Fibroblast of lung (primary cell): ENCODE results near the gene HNRNPA0. TPM values are rescaled to one million over a fixed set of nuclear protein-coding genes. Genes with fewer than 3 reads are reported as not detected.
A peak's percentile ranks its signal among the peaks of the same experiment; 100 is the strongest.

Source experiments
- DNase-seq, 2 donors: peaks; one replicate each; pipeline versions ENCODE4 v3.0.0 to v3.0.0-alpha.2; 2010; ENCODE audit warnings: low read depth in 2 of 2
- H2AFZ ChIP-seq: 2 replicates; pipeline ENCODE4 v1.5.1; 2012; ENCODE audit warnings: low read length, control low read depth, inconsistent platforms
- H3K27ac ChIP-seq: 2 replicates; pipeline ENCODE4 v1.5.1; 2011; ENCODE audit warnings: low read length, control low read depth; ENCODE audit not compliant: insufficient read depth
- H3K27me3 ChIP-seq: 2 replicates; pipeline ENCODE4 v1.5.1; 2011; ENCODE audit warnings: mild to moderate bottlenecking, low read length; ENCODE audit not compliant: control insufficient read depth, insufficient read depth
- H3K36me3 ChIP-seq: 2 replicates; pipeline ENCODE4 v1.5.1; 2011; ENCODE audit warnings: low read length; ENCODE audit not compliant: control insufficient read depth, insufficient read depth
- H3K4me1 ChIP-seq: 2 replicates; pipeline ENCODE4 v1.5.1; 2011; ENCODE audit warnings: low read length; ENCODE audit not compliant: control insufficient read depth, insufficient read depth; ENCODE audit errors: extremely low read depth
- H3K4me2 ChIP-seq: 2 replicates; pipeline ENCODE4 v1.5.1; 2011; ENCODE audit warnings: low read length, control low read depth; ENCODE audit not compliant: insufficient read depth; ENCODE audit errors: extremely low read depth
- H3K4me3 ChIP-seq, 4 experiments: fragments of 200-600 bp in 1 of 4; sonication (generic) in 1 of 4; replicated peaks in 1 of 4; 2 replicates each; pipeline ENCODE4 v1.5.1; 2011 to 2016; ENCODE audit warnings: low read length in 4 of 4, low read depth in 3 of 4, mild to moderate bottlenecking in 3 of 4, control low read depth in 2 of 4, inconsistent platforms in 1 of 4, mixed read lengths in 1 of 4; ENCODE audit not compliant: insufficient read depth in 1 of 4; ENCODE audit errors: control extremely low read depth in 1 of 4
- H3K79me2 ChIP-seq: 2 replicates; pipeline ENCODE4 v1.5.1; 2012; ENCODE audit warnings: mild to moderate bottlenecking, low read length, inconsistent platforms; ENCODE audit not compliant: control insufficient read depth, insufficient read depth
- H3K9ac ChIP-seq: 2 replicates; pipeline ENCODE4 v1.5.1; 2011; ENCODE audit warnings: mild to moderate bottlenecking, low read length, control low read depth; ENCODE audit not compliant: insufficient read depth
- H3K9me3 ChIP-seq: 2 replicates; pipeline ENCODE4 v1.5.1; 2012; ENCODE audit warnings: low read depth, low read length; ENCODE audit not compliant: control insufficient read depth, insufficient read depth
- H4K20me1 ChIP-seq: 2 replicates; pipeline ENCODE4 v1.5.1; 2011; ENCODE audit warnings: low read length; ENCODE audit not compliant: control insufficient read depth, insufficient read depth; ENCODE audit errors: extremely low read depth
- EZH2 ChIP-seq: IDR thresholded peaks from 2 replicates; pipeline ENCODE4 v1.5.1; 2012; ENCODE audit warnings: low read length, control low read depth, mild to moderate bottlenecking; ENCODE audit errors: missing control alignments
- polyA minus RNA-seq: library from RNA; depleted of rRNA, polyadenylated mRNA; stranded (reverse); fragments of >200 nt; gene quantifications from 2 replicates; pipeline ENCODE4 v1.2.3, GENCODE V29; 2011; ENCODE audit warnings: low replicate concordance
- polyA plus RNA-seq, 2 donors: library from polyadenylated mRNA; depleted of rRNA in 1 of 2; stranded (reverse) in 1 of 2; unstranded in 1 of 2; fragments of >200 nt; gene quantifications; 2 replicates each; pipeline ENCODE4 v1.2.1, GENCODE V29; 2011 to 2012; ENCODE audit warnings: missing spikeins in 1 of 2
- total RNA-seq: library from RNA; depleted of rRNA; stranded (reverse); fragments of >200 nt; gene quantifications from 2 replicates; pipeline ENCODE4 v1.2.1, GENCODE V29; 2014
- TF ChIP-seq, protein P1 (sequence below), 2 donors: IDR thresholded peaks in 1 of 2; conservative IDR thresholded peaks in 1 of 2; 1 replicate in 1 of 2; 2 replicates in 1 of 2; pipeline ENCODE4 v1.5.1; 2011 to 2012; ENCODE audit warnings: low read length in 2 of 2, control low read depth in 1 of 2, inconsistent platforms in 1 of 2, low read depth in 1 of 2, mild to moderate bottlenecking in 1 of 2

Gene HNRNPA0
- total RNA-seq: 9.4 and 12.8 TPM in 2 replicates
- 10.7 and 11.6 TPM in 2 replicates for polyA plus RNA-seq
- polyA plus RNA-seq (2012): 20.7 and 22.2 TPM in 2 replicates
- 3.7 and 4.0 TPM in 2 replicates for polyA minus RNA-seq

DNA sequence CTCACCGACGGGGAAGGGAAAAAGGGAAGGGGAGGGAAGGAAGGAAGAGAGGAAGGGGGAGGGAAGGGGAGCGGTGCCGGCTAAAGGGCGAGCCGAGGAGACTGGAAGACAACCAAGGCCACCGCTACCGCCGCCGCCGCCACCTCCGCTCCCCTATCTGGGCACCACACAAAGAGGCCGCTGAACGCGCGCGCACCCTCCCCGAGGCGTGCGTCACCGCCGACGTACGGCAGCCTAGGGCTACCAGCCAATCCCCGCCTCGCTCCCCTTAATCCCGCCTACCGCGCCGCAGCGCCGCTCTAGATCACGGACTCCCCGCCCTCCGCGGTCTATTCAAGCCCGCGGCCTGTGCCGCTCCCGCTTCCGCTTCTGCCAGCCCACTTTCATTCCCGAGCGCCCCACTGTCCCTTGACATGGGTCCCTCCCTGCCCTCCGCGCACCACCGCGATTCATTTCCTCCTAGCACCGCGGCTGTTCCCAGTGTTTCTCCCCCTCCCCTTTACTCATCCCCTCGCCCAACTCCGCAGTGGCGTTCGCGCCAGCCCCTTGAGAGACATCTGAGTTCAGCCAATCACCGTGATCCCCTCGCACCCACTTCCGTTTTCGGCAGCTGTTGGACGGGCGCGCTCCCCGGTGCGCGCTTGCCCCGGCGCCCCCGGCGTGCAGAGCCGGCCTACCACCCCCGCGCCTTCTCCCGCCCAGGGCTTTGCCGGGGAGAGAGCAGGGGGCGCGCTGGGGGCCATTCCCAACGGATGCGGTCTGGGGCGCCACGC, at the start of gene HNRNPA0:
Gene HNRNPA0, minus strand, starts transcription at position 176 of the 773 bp plus-strand sequence. CDS start 297 bp downstream, outside the sequence.
- H3K4me3 ChIP-seq: peak within 1 kb of the TSS; percentile 93 to 100 (median 96)
- TF ChIP-seq EZH2: no peak
- TF ChIP-seq, protein P1, sequence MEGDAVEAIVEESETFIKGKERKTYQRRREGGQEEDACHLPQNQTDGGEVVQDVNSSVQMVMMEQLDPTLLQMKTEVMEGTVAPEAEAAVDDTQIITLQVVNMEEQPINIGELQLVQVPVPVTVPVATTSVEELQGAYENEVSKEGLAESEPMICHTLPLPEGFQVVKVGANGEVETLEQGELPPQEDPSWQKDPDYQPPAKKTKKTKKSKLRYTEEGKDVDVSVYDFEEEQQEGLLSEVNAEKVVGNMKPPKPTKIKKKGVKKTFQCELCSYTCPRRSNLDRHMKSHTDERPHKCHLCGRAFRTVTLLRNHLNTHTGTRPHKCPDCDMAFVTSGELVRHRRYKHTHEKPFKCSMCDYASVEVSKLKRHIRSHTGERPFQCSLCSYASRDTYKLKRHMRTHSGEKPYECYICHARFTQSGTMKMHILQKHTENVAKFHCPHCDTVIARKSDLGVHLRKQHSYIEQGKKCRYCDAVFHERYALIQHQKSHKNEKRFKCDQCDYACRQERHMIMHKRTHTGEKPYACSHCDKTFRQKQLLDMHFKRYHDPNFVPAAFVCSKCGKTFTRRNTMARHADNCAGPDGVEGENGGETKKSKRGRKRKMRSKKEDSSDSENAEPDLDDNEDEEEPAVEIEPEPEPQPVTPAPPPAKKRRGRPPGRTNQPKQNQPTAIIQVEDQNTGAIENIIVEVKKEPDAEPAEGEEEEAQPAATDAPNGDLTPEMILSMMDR (conservative IDR thresholded peaks at IDR 0.05 in 1 of 2, IDR thresholded peaks at IDR 0.05 in 1 of 2; ENCODE audit: low read depth in 1 of 2, low read length in 2 of 2): no peak
- peaks cover 3% of the 10 kb centered on the region for H3K4me1 ChIP-seq
- peak within 1 kb of the TSS; percentile 59 for H3K4me2 ChIP-seq
- H3K27ac ChIP-seq: peak within 1 kb of the TSS; percentile 98
- H3K79me2 ChIP-seq: peaks cover 39% of the 10 kb centered on the region
- no peaks in the 10 kb centered on the region for H3K9me3 ChIP-seq
- no peaks in the 10 kb centered on the region for H3K36me3 ChIP-seq
- H3K9ac ChIP-seq: peak within 1 kb of the TSS; percentile 99
- no peaks in the 10 kb centered on the region for H3K27me3 ChIP-seq
- H2AFZ ChIP-seq: peak within 1 kb of the TSS; percentile 98
- peak; percentile 97 to 98 for DNase-seq
- peaks cover 11% of the 10 kb centered on the region for H4K20me1 ChIP-seq

DNA sequence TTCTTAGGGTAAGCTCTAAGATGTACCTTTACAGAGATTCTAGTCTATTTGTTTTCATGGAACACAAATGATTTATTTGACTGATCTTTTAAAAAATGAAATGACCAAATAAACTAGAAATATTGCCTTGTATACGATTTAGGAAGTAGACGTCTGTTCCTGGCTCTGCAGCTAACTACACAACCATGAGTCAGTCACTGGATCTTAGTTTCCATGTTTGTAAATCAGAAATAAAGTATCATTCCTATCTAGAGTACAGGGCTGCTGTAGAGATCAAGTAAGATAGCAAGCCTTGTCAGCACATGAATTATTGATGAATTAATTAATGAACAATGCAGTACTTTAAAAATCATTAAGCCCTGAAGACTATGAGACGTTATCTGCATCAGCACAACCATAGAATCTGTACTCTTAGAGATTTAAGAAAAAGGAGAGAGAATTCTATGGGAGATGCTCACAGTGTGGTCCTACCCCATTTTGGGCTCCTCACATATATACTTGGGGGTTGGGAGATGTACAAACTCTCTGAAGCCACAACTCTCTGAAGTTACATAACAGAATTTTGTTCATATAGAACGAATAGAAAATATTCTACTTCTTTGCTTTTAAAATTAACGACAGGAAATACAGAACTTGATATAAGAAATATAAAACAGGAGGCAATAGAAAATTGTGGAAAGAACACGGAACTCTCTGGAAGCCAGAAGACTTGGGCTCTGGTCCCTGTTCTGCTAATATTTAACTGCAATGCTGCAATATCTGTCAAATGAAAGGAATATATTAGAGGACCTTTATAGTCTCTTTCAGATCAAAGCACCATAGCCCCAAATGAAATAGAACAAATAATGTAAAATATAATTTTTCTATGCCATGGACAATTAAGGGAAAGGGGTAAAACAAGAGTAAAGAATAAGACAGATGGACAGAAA, 48.4 kb upstream of the HNRNPA0 start:
- no peak overlapping the region for H3K4me3 ChIP-seq
- no peak for TF ChIP-seq EZH2
- TF ChIP-seq, protein P1 (conservative IDR thresholded peaks at IDR 0.05 in 1 of 2, IDR thresholded peaks at IDR 0.05 in 1 of 2; ENCODE audit: low read depth in 1 of 2, low read length in 2 of 2): no peak
- DNase-seq: no peak
- H3K9ac ChIP-seq: no peak overlapping the region
- H3K27ac ChIP-seq: no peak overlapping the region
- H4K20me1 ChIP-seq: no peaks in the 10 kb centered on the region
- no peak overlapping the region for H3K4me2 ChIP-seq
- no peaks in the 10 kb centered on the region for H3K27me3 ChIP-seq
- no peaks in the 10 kb centered on the region for H3K4me1 ChIP-seq
- no peaks in the 10 kb centered on the region for H3K36me3 ChIP-seq
- no peaks in the 10 kb centered on the region for H3K79me2 ChIP-seq
- no peak overlapping the region for H2AFZ ChIP-seq
- H3K9me3 ChIP-seq: no peaks in the 10 kb centered on the region
